Upper lobe of left lung (tissue), 6 donors: ENCODE results near the gene IGFL4. TPM values are rescaled to one million over a fixed set of nuclear protein-coding genes. Genes with fewer than 3 reads are reported as not detected.

Experiments
- ATAC-seq, 2 donors: fragments of 200-7000 bp; cut with Tn5 transposase; one replicate each; pipeline ENCODE4 v1.9.1; 2022; ENCODE audit warnings: mild to moderate bottlenecking in 2 of 2, moderate library complexity in 2 of 2; ENCODE audit not compliant: low FRiP score in 2 of 2
- DNase-seq, 2 donors: peaks; one replicate each; pipeline ENCODE4 v3.0.0-alpha.2; 2019 to 2020
- H3K27ac ChIP-seq, 4 donors: fragments of 200-600 bp; sonication (generic); one replicate each; pipeline ENCODE4 v1.5.1; 2016 to 2019
- H3K27me3 ChIP-seq, 4 donors: fragments of 200-600 bp; sonication (generic); one replicate each; pipeline ENCODE4 v1.5.1; 2017 to 2019
- H3K36me3 ChIP-seq, 4 donors: fragments of 200-600 bp; sonication (generic); one replicate each; pipeline ENCODE4 v1.5.1; 2016 to 2019
- H3K4me1 ChIP-seq, 4 donors: fragments of 200-600 bp; sonication (generic); one replicate each; pipeline ENCODE4 v1.5.1; 2018 to 2019
- H3K4me3 ChIP-seq, 4 donors: fragments of 200-600 bp; sonication (generic); one replicate each; pipeline ENCODE4 v1.5.1; 2017 to 2019; ENCODE audit warnings: mild to moderate bottlenecking in 2 of 4, moderate library complexity in 1 of 4
- H3K9me3 ChIP-seq, 4 donors: fragments of 200-600 bp; sonication (generic); one replicate each; pipeline ENCODE4 v1.5.1; 2018 to 2019
- CTCF ChIP-seq, 6 experiments: fragments of 450-650 bp in 4 of 6; fragments of 200-600 bp in 2 of 6; sonication (generic) in 2 of 6; IDR thresholded peaks; one replicate each; pipeline ENCODE4 v1.5.1; 2016 to 2019; ENCODE audit warnings: antibody characterized with exemption in 6 of 6
- EP300 ChIP-seq, 4 donors: sonication (generic); formaldehyde crosslinking; IDR thresholded peaks; one replicate each; pipeline ENCODE4 v1.5.1; 2017; ENCODE audit warnings: antibody characterized with exemption in 4 of 4, control low read depth in 2 of 4
- POLR2A ChIP-seq, 4 donors: fragments of 450-650 bp; IDR thresholded peaks; one replicate each; pipeline ENCODE4 v1.5.1; 2016 to 2017; ENCODE audit warnings: antibody characterized with exemption in 4 of 4, mild to moderate bottlenecking in 2 of 4
- POLR2AphosphoS5 ChIP-seq, 2 donors: sonication (generic); formaldehyde crosslinking; IDR thresholded peaks; one replicate each; pipeline ENCODE4 v1.5.1; 2017; ENCODE audit warnings: antibody characterized with exemption in 2 of 2
- WGBS, 2 donors: methylation state at CpG; one replicate each; pipeline ENCODE4 v1.1.5; 2017 to 2018; 5-methylcytosine and 5-hydroxymethylcytosine counted together
- small RNA-seq, 4 donors: library from RNA; depleted of rRNA; stranded (forward); fragments of <200 nt; gene quantifications; one replicate each; pipeline ENCODE3, GENCODE V24; 2016
- total RNA-seq, 6 donors: library from RNA; depleted of rRNA in 4 of 6; stranded (reverse); fragments of >200 nt in 4 of 6; gene quantifications; one replicate each; pipeline versions ENCODE4 v1.1.0 to v1.2.1, GENCODE V29; 2016 to 2021
- donor health status: DM: no; HTN: no; CAD: no; lungs with moderate emphysema.
- donor health status: DM: no; HTN: yes; CAD: no; lungs with severe emphysema.

The IGFL4 gene
- total RNA-seq, 6 donors from 2014 or later = not detected

DNA sequence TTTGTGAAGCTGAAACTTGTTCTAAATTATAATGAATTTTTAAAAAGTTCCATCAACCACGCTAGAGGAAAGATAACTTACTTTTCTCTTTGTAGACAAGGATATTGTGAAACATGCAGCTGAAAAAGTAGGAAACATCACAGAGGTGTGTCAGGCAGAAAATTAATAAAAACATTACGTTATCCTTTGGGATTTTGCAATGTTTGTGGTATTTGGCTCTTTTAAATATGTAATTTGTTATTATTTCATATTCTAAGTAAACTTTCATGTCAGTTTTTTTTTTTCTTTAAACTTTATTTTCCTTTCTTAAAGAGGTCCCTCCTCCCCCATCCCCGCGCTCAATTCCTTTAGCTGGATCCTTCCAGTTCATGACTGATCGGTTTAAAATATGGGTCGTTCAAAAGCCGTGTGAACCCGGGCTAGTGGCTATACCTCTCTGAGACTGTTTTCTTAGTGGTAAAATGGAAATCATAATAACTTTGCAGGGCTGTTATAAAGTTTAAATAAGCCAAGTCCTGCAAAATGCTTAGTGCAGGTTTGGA, 46.3 kb downstream of the IGFL4 start:
- DNase-seq (no peak), ATAC-seq (peak in 1 of 2 donors; percentile 32)
- Histone ChIP-seq H3K4me3 (peak overlapping the region; percentile 2 to 91 (median 78)), H3K27me3 (no peaks in the 10 kb centered on the region), H3K4me1 (peaks cover 8 to 16% (median 12%) of the 10 kb centered on the region in 4 donors), H3K36me3 (peaks cover 0 to 6% (median 0%) of the 10 kb centered on the region in 4 donors), H3K9me3 (no peaks in the 10 kb centered on the region), H3K27ac (peak overlapping the region in 1 of 4 donors; percentile 83)
- TF ChIP-seq POLR2AphosphoS5 (IDR thresholded peaks at IDR 0.05) (no peak), EP300 (IDR thresholded peaks at IDR 0.05) (no peak), CTCF (IDR thresholded peaks at IDR 0.05) (no peak), POLR2A (IDR thresholded peaks at IDR 0.05) (no peak)
- WGBS, 2 donors = 5 to 8% methylated on average over 8 of the region's 8 CpGs

GRCh38 chr19:45990113-45990728, 50.6 kb downstream of the IGFL4 start:
- ATAC-seq (peak in 1 of 2 donors; percentile 26), DNase-seq (no peak)
- no peaks in the 10 kb centered on the region for H3K27me3 ChIP-seq
- no peak overlapping the region for H3K27ac ChIP-seq
- H3K9me3 ChIP-seq = no peaks in the 10 kb centered on the region
- TF ChIP-seq CTCF (IDR thresholded peaks at IDR 0.05) = no peak
- no peak for TF ChIP-seq POLR2A (IDR thresholded peaks at IDR 0.05)
- TF ChIP-seq EP300 (IDR thresholded peaks at IDR 0.05) = no peak
- no peak for TF ChIP-seq POLR2AphosphoS5 (IDR thresholded peaks at IDR 0.05)
- peaks cover 0 to 7% (median 5%) of the 10 kb centered on the region in 4 donors for H3K4me1 ChIP-seq
- no peak overlapping the region for H3K4me3 ChIP-seq
- H3K36me3 ChIP-seq = no peaks in the 10 kb centered on the region
- WGBS, 2 donors = 83 to 86% methylated on average over 12 of the region's 12 CpGs

Small RNAs within 50 kb of the gene (small RNA-seq; reads per million reads assigned to genes)
- gene MIR769 = 72.8 to 195 (median 146) reads per million in 4 donors

Other genes with a start within 250 kb of the IGFL4 start
- gene DMWD, start 248.2 kb downstream of the IGFL4 start, total RNA-seq = 100 to 1,000 TPM in 1 of 6 donors, 10 to 100 TPM in 5; 29.4 to 109 (median 57.4) TPM
- gene RSPH6A, start 225.7 kb downstream of the IGFL4 start, total RNA-seq = 1 to 10 TPM in 1 of 6 donors, under 1 TPM in 3, not detected in 2; 0.15 to 5.2 (median 0.32) TPM
- gene SYMPK, start 177.9 kb downstream of the IGFL4 start, total RNA-seq = 100 to 1,000 TPM in 2 of 6 donors, 10 to 100 TPM in 4; 35.0 to 345 (median 76.0) TPM
- 1 to 10 TPM in 1 of 6 donors, under 1 TPM in 2, not detected in 3; 0.46 to 1.2 (median 0.46) TPM for gene FOXA3, start 176.7 kb downstream of the IGFL4 start, total RNA-seq
- 10 to 100 TPM; 23.2 to 36.5 (median 30.5) TPM for gene IRF2BP1, start 154.9 kb downstream of the IGFL4 start, total RNA-seq
- 10 to 100 TPM in 2 of 6 donors, 1 to 10 TPM in 4; 2.3 to 13.6 (median 9.2) TPM for gene MYPOP, start 138.4 kb downstream of the IGFL4 start, total RNA-seq
- gene NANOS2, start 126.2 kb downstream of the IGFL4 start, total RNA-seq = not detected
- gene NOVA2, start 67.1 kb downstream of the IGFL4 start, total RNA-seq = 10 to 100 TPM in 4 of 6 donors, 1 to 10 TPM in 2; 4.7 to 19.0 (median 13.9) TPM
- gene CCDC61, start 45.5 kb downstream of the IGFL4 start, total RNA-seq = 10 to 100 TPM in 5 of 6 donors, 1 to 10 TPM in 1; 5.9 to 28.3 (median 20.3) TPM
- 1 to 10 TPM in 4 of 6 donors, not detected in 2; 2.1 to 4.3 (median 3.3) TPM for gene PGLYRP1, start 17.9 kb downstream of the IGFL4 start, total RNA-seq
- gene IGFL3, start 83.7 kb upstream of the IGFL4 start, total RNA-seq = not detected
- under 1 TPM in 1 of 6 donors, not detected in 5; 0.51 TPM for gene IGFL2, start 107.2 kb upstream of the IGFL4 start, total RNA-seq
- not detected for gene IGFL1, start 188.7 kb upstream of the IGFL4 start, total RNA-seq